HCT116 (cell line): ENCODE results near the gene SAP130. TPM values are rescaled to one million over a fixed set of nuclear protein-coding genes. Genes with fewer than 3 reads are reported as not detected.

Source experiments
- ATAC-seq: fragments of 200-7000 bp; cut with Tn5 transposase; 2 replicates; pipeline ENCODE4 v1.9.1; 2020; ENCODE audit warnings: mild to moderate bottlenecking, moderate library complexity
- BruUV-seq: library from RNA; stranded (reverse); fragments of 400-500 nt; replicated peaks from 2 replicates; lab custom pipeline; 2021; lab: Mats Ljungman, UMichigan
- CTCF ChIA-PET: fragments of 300-600 bp; sonication (Branson Sonifier 250); formaldehyde crosslinking; loops from one replicate; lab custom pipeline; 2021; ENCODE audit warnings: antibody characterized with exemption; lab: Charles Lee
- POLR2A ChIA-PET: fragments of 300-600, 350-600 bp; sonication (Branson Sonifier 250); formaldehyde crosslinking; loops from one replicate; lab custom pipeline; 2021; ENCODE audit warnings: antibody characterized with exemption; lab: Charles Lee
- RAD21 ChIA-PET, 2 experiments: fragments of 300-600 bp; sonication (Branson Sonifier 250); formaldehyde crosslinking; loops; one replicate each; lab custom pipeline; 2023; ENCODE audit warnings: low total read pairs in 2 of 2; ENCODE audit not compliant: uncharacterized antibody in 2 of 2, unreplicated experiment in 2 of 2, low non-redundant PET in 1 of 2; lab: Charles Lee
- DNase-seq: peaks from one replicate; pipeline ENCODE4 v3.0.0-alpha.2; 2010; ENCODE audit warnings: low read depth, low spot score
- H2AFZ ChIP-seq: fragments of 200-600 bp; shearing (Covaris generic), sonication (generic); 2 replicates; pipeline ENCODE4 v1.6.1; 2017; ENCODE audit warnings: low read depth, mixed run types, mixed read lengths, antibody characterized with exemption, low read length; ENCODE audit not compliant: poor library complexity, severe bottlenecking
- H3K27ac ChIP-seq: 2 replicates; pipeline ENCODE4 v1.5.1; 2012; ENCODE audit warnings: low read depth, low read length
- H3K27me3 ChIP-seq: fragments of 200-600 bp; sonication (generic); 2 replicates; pipeline ENCODE4 v1.6.1; 2016; ENCODE audit warnings: mixed run types, low read length, mixed read lengths; ENCODE audit not compliant: insufficient read depth
- H3K36me3 ChIP-seq, 2 experiments: fragments of 200-500 bp in 1 of 2; fragments of 200-600 bp in 1 of 2; sonication (Bioruptor generic) in 1 of 2; sonication (generic) in 1 of 2; 2 replicates each; pipeline versions ENCODE4 v1.5.1 to v1.6.1; 2014 to 2016; ENCODE audit warnings: low read length in 2 of 2, inconsistent platforms in 1 of 2, mixed read lengths in 1 of 2, mixed run types in 1 of 2; ENCODE audit not compliant: insufficient read depth in 2 of 2, control insufficient read depth in 1 of 2
- H3K4me1 ChIP-seq, 2 experiments: fragments of 200-600 bp in 1 of 2; sonication (generic) in 1 of 2; 2 replicates each; pipeline versions ENCODE4 v1.5.1 to v1.6.1; 2012 to 2017; ENCODE audit warnings: low read length in 2 of 2, inconsistent platforms in 1 of 2, mild to moderate bottlenecking in 1 of 2, mixed read lengths in 1 of 2, mixed run types in 1 of 2, moderate library complexity in 1 of 2; ENCODE audit not compliant: insufficient read depth in 2 of 2, control insufficient read depth in 1 of 2
- H3K4me2 ChIP-seq: fragments of 200-600 bp; sonication (generic); 2 replicates; pipeline ENCODE4 v1.6.1; 2017; ENCODE audit warnings: mixed run types, low read length, mixed read lengths
- H3K4me3 ChIP-seq, 2 experiments: fragments of 200-600 bp in 1 of 2; sonication (generic) in 1 of 2; replicated peaks in 1 of 2; 2 replicates each; pipeline ENCODE4 v1.5.1; 2011 to 2016; ENCODE audit warnings: low read length in 2 of 2, control low read depth in 1 of 2, low read depth in 1 of 2, mild to moderate bottlenecking in 1 of 2, mixed read lengths in 1 of 2, mixed run types in 1 of 2
- H3K79me2 ChIP-seq: fragments of 200-600 bp; sonication (generic); 2 replicates; pipeline ENCODE4 v1.6.1; 2017; ENCODE audit warnings: mild to moderate bottlenecking, mixed run types, low read length, moderate library complexity, mixed read lengths; ENCODE audit not compliant: insufficient read depth
- H3K9ac ChIP-seq: fragments of 200-600 bp; sonication (generic); 2 replicates; pipeline ENCODE4 v1.6.1; 2016; ENCODE audit warnings: low read length, mixed read lengths
- H3K9me2 ChIP-seq: fragments of 200-600 bp; sonication (generic), shearing (Covaris generic); 2 replicates; pipeline ENCODE4 v1.6.1; 2017; ENCODE audit warnings: mixed run types, mild to moderate bottlenecking, moderate library complexity; ENCODE audit not compliant: insufficient read depth
- H3K9me3 ChIP-seq, 2 experiments: fragments of 200-500 bp in 1 of 2; fragments of 200-600 bp in 1 of 2; sonication (Bioruptor generic) in 1 of 2; sonication (generic) in 1 of 2; 2 replicates each; pipeline ENCODE4 v1.6.1; 2014 to 2017; ENCODE audit warnings: low read length in 2 of 2, mixed read lengths in 2 of 2, inconsistent platforms in 1 of 2, low read depth in 1 of 2, mild to moderate bottlenecking in 1 of 2, mixed run types in 1 of 2, moderate library complexity in 1 of 2; ENCODE audit not compliant: control insufficient read depth in 1 of 2, insufficient read depth in 1 of 2
- H4K20me1 ChIP-seq: fragments of 200-600 bp; sonication (generic), shearing (Covaris generic); 2 replicates; pipeline ENCODE4 v1.6.1; 2017; ENCODE audit warnings: mixed run types, mild to moderate bottlenecking, moderate library complexity; ENCODE audit not compliant: insufficient read depth
- CBX3 ChIP-seq: IDR thresholded peaks from 2 replicates; pipeline ENCODE4 v1.6.1; 2012; ENCODE audit warnings: low read depth
- CEBPB ChIP-seq: IDR thresholded peaks from 2 replicates; pipeline ENCODE4 v1.6.1; 2012; ENCODE audit warnings: low read depth
- POLR2AphosphoS5 ChIP-seq: IDR thresholded peaks from 2 replicates; pipeline ENCODE4 v1.6.1; 2011; ENCODE audit warnings: mild to moderate bottlenecking, low read depth, low read length, moderate library complexity
- RAD21 ChIP-seq: IDR thresholded peaks from 2 replicates; pipeline ENCODE4 v1.6.1; 2012; ENCODE audit warnings: low read depth, mild to moderate bottlenecking
- SIN3A ChIP-seq: IDR thresholded peaks from 2 replicates; pipeline ENCODE4 v1.6.1; 2012; ENCODE audit warnings: low read depth
- YY1 ChIP-seq: IDR thresholded peaks from 2 replicates; pipeline ENCODE4 v1.6.1; 2011; ENCODE audit warnings: low read length, low read depth, moderate library complexity, mild to moderate bottlenecking; ENCODE audit not compliant: insufficient replicate concordance; ENCODE audit errors: extremely low read depth
- ZFX ChIP-seq: fragments of 450-650 bp; IDR thresholded peaks from 2 replicates; pipeline ENCODE4 v1.6.1; 2017
- ZNF274 ChIP-seq: fragments of 200-500 bp; sonication (Bioruptor generic); IDR thresholded peaks from 2 replicates; pipeline ENCODE4 v1.6.1; 2014; ENCODE audit warnings: mild to moderate bottlenecking, low read depth, low read length, inconsistent platforms
- intact Hi-C: fragments of 100-400 bp; cut with micrococcal nuclease; formaldehyde crosslinking; loops from 2 replicates; pipeline ENCODE4 v1.10.0; 2022
- total RNA-seq: library from RNA; stranded (reverse); gene quantifications from one replicate; pipeline ENCODE4 v1.2.1, GENCODE V29; 2021; ENCODE audit not compliant: unreplicated experiment
- TF ChIP-seq, protein P1 (sequence below): IDR thresholded peaks from 2 replicates; pipeline ENCODE4 v1.6.1; 2011; ENCODE audit warnings: mild to moderate bottlenecking, low read length, moderate library complexity; ENCODE audit not compliant: insufficient replicate concordance; ENCODE audit errors: extremely low read depth

The SAP130 gene
- total RNA-seq, 1 experiment from 2014 or later: 29.5 TPM

DNA sequence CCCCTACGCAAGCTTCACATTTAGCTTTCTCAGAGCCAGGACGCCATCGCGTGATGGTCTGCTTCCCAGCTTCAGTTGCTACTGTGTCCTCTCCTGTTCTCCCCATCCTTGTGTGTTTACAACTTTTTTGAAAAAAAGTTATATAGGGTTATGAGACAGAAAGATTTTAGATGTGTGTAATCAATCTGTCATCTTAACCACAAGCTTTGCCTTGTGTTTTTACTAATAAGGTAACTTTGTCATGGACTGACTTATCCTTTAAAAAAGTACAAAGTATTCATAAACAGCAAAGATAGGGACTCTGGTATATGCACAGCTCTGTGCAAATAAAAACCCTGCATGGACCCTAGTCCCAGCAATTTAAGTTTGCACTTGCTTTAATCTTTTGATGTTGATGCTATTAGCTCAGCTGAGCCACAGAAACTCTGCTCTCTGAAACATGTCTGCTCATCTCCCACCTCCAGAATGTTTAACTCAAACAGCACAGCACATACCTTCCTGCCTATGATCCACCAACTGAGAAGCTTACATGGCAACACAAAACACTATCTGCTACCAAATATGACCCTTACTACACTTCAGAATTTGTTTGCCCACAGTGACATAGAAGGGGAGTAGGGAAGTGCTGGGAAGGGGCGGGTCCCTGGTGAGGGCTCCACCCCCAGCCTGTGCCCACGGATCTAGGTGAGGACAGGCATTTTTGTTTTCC is 42.7 kb downstream of the SAP130 start:
- H3K27me3 ChIP-seq: no peaks in the 10 kb centered on the region
- peaks cover 19 to 39% of the 10 kb centered on the region in 2 experiments for H3K36me3 ChIP-seq
- no peak overlapping the region for H3K4me2 ChIP-seq
- RAD21 ChIA-PET: no interaction called here
- CTCF ChIA-PET: no interaction called here
- BruUV-seq: no TSS peak
- DNase-seq (no peak), ATAC-seq (no peak)
- intact Hi-C loops: no loop called here
- H3K4me3 ChIP-seq: no peak overlapping the region
- no peak overlapping the region for H2AFZ ChIP-seq
- H3K79me2 ChIP-seq: no peaks in the 10 kb centered on the region
- POLR2A ChIA-PET: no interaction called here
- no peaks in the 10 kb centered on the region for H3K9me2 ChIP-seq
- TF ChIP-seq, protein P1, sequence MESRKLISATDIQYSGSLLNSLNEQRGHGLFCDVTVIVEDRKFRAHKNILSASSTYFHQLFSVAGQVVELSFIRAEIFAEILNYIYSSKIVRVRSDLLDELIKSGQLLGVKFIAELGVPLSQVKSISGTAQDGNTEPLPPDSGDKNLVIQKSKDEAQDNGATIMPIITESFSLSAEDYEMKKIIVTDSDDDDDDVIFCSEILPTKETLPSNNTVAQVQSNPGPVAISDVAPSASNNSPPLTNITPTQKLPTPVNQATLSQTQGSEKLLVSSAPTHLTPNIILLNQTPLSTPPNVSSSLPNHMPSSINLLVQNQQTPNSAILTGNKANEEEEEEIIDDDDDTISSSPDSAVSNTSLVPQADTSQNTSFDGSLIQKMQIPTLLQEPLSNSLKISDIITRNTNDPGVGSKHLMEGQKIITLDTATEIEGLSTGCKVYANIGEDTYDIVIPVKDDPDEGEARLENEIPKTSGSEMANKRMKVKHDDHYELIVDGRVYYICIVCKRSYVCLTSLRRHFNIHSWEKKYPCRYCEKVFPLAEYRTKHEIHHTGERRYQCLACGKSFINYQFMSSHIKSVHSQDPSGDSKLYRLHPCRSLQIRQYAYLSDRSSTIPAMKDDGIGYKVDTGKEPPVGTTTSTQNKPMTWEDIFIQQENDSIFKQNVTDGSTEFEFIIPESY: no peak
- TF ChIP-seq CBX3: no peak
- TF ChIP-seq POLR2AphosphoS5: no peak
- TF ChIP-seq CEBPB: no peak
- no peak for TF ChIP-seq YY1
- no peak for TF ChIP-seq SIN3A
- no peak for TF ChIP-seq ZFX
- no peak for TF ChIP-seq RAD21
- TF ChIP-seq ZNF274: no peak
- H4K20me1 ChIP-seq: no peaks in the 10 kb centered on the region; the same call in 1 of the 2 replicates
- no peak overlapping the region for H3K9ac ChIP-seq
- H3K27ac ChIP-seq: no peak overlapping the region
- H3K9me3 ChIP-seq: no peaks in the 10 kb centered on the region
- H3K4me1 ChIP-seq: no peaks in the 10 kb centered on the region
